Hepatocyte (in vitro differentiated cells): ENCODE results near the gene WDR55.

Experiments used
- CTCF ChIP-seq: fragments of 200-600 bp; sonication (generic); IDR thresholded peaks from 2 replicates; pipeline ENCODE4 v1.5.1; 2016; ENCODE audit warnings: antibody characterized with exemption, mild to moderate bottlenecking; ENCODE audit not compliant: poor library complexity
- EZH2 ChIP-seq: fragments of 200-600 bp; sonication (generic); IDR thresholded peaks from 2 replicates; pipeline ENCODE4 v1.6.1; 2016; ENCODE audit warnings: antibody characterized with exemption, mild to moderate bottlenecking, borderline replicate concordance
- EZH2phosphoT487 ChIP-seq: fragments of 200-600 bp; sonication (generic); IDR thresholded peaks from one replicate; pipeline ENCODE4 v1.6.1; 2018; ENCODE audit warnings: antibody characterized with exemption, mild to moderate bottlenecking, low read depth, moderate library complexity; ENCODE audit not compliant: unreplicated experiment, severe bottlenecking

GRCh38 chr5:140632366-140633020 lies 32.2 kb upstream of the WDR55 start:
- TF ChIP-seq CTCF (no peak), EZH2 (no peak), EZH2phosphoT487 (no peak)
